ENCODE results near the gene LRFN2.

DNA sequence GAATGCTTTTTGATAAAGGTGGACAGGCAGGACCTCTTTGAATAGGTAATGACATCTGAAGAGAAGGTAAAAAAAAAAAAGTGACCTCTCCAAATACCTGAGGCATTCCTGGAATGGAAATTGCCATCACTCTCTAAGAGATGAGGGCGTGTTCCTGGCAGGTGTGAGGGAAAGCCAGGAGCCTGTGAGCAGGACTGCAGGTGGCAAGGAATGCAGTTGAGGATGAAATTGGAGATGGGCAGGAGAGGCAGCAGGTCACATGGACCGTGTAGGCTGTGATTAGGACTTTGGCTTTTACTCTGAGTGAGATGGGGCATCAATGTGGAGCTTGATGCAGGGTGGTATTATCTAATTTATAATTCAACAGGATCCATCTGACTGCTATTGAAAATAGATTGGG is 227.4 kb downstream of the LRFN2 start:
- TF ChIP-seq, protein P1, sequence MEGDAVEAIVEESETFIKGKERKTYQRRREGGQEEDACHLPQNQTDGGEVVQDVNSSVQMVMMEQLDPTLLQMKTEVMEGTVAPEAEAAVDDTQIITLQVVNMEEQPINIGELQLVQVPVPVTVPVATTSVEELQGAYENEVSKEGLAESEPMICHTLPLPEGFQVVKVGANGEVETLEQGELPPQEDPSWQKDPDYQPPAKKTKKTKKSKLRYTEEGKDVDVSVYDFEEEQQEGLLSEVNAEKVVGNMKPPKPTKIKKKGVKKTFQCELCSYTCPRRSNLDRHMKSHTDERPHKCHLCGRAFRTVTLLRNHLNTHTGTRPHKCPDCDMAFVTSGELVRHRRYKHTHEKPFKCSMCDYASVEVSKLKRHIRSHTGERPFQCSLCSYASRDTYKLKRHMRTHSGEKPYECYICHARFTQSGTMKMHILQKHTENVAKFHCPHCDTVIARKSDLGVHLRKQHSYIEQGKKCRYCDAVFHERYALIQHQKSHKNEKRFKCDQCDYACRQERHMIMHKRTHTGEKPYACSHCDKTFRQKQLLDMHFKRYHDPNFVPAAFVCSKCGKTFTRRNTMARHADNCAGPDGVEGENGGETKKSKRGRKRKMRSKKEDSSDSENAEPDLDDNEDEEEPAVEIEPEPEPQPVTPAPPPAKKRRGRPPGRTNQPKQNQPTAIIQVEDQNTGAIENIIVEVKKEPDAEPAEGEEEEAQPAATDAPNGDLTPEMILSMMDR (conservative IDR thresholded peaks at IDR 0.05; ENCODE audit: low read depth, low read length) = no peak
- TF ChIP-seq EZH2 (IDR thresholded peaks at IDR 0.05; ENCODE audit: borderline replicate concordance, low read depth, low read length, poor library complexity, severe bottlenecking) = no peak
